Activated naive CD4-positive, alpha-beta T cell treated with anti-CD3 and anti-CD28 coated beads, Interleukin-2, amount 10 ng/mL, durations not matched to agents 7 days and 5 days (primary cell): ENCODE data around the gene PTDSS2.
"Not testable (repeated sequence)": the region's sequence is repeated elsewhere in the genome, so short reads cannot be mapped to it uniquely, and the experiment has no call there.

Source experiments
- CTCF ChIA-PET: fragments of 350-600 bp; sonication (Branson Sonifier 250); formaldehyde crosslinking; loops from one replicate; lab custom pipeline; 2021; ENCODE audit warnings: antibody characterized with exemption; lab: Charles Lee
- DNase-seq: peaks from one replicate; pipeline ENCODE4 v3.0.0-alpha.2; 2020
- H3K27ac Mint-ChIP-seq: one replicate; pipeline ENCODE4 v1.8.0; 2021; ENCODE audit warnings: mild to moderate bottlenecking, moderate library complexity, mixed read lengths
- H3K27me3 Mint-ChIP-seq: one replicate; pipeline ENCODE4 v1.8.0; 2021; ENCODE audit warnings: mild to moderate bottlenecking, mixed read lengths
- H3K36me3 Mint-ChIP-seq: one replicate; pipeline ENCODE4 v1.8.0; 2021; ENCODE audit warnings: mixed read lengths
- H3K4me1 Mint-ChIP-seq: one replicate; pipeline ENCODE4 v1.8.0; 2021; ENCODE audit warnings: mixed read lengths
- H3K4me3 Mint-ChIP-seq: one replicate; pipeline ENCODE4 v1.8.0; 2021; ENCODE audit warnings: mild to moderate bottlenecking, moderate library complexity, mixed read lengths
- H3K9me3 Mint-ChIP-seq: one replicate; pipeline ENCODE4 v1.8.0; 2021; ENCODE audit warnings: mixed read lengths

The PTDSS2 gene

DNA sequence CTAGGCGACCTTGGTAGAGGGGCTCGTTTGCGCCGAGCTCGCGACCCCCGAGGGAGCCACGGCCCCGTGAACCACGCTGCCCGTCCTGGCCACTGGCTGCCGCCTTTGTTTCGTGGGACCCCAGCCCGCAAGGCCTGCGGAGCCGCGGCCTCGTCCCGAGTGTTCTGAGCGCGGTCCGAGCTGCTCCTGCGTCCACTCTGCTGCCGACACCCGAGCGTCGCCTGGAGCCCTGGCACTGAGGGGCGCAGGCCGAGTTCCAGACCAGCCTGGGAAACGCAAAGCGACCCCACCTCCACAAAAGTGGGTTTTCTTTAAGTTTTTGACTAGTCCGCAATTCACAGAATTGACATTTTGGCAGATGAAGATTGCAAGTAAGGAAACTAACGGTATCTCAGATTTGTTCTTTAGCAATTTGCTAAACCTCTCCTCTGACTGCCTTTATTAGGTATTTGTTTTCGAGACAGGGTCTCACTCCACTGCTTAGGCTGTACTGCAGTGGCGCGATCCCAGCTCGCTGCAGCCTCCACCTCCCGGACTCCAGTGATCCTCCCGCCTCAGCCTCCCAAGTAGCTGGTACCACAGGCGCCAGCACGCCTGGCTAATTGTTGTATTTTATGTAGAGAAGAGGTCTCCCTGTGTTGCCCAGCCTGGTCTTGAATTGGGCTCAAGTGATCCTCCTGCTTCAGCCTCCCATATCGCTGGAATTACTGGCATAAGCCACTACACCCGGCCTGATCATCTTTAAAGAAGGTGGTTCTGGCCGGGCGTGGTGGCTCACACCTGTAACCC lies 57.8 kb downstream of the PTDSS2 start:
- CTCF ChIA-PET: interaction anchor here (1.3 to 1.5 kb wide), 2 partner anchors 9 to 11 kb away, joined by 3 read pairs; no protein-coding TSS in a partner anchor
- no peak for DNase-seq
- Mint-ChIP-seq H3K36me3 (peaks cover 16% of the 10 kb centered on the region), H3K27me3 (peaks cover 4% of the 10 kb centered on the region), H3K4me3 (peak overlapping the region; percentile 96), H3K9me3 (no peaks in the 10 kb centered on the region), H3K27ac (peak overlapping the region; percentile 100), H3K4me1 (peaks cover 31% of the 10 kb centered on the region)

DNA sequence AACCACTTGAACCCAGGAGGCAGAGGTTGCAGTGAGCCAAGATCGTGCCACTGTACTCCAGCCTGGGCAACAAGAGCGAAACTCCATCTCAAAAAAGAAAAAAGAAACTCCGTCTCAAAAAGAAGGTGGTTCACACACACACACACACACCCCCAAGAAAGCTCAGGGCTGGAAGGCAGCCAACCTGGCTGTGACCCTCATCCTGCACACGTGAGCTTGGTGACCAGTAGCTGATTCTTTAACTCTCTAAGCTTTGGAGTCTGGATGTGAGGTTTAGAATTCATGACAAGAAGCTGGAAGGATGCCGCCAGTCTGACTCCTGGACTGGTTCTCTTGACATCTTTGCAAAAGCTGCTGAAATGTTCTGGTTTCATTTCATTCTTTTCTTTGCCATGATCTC lies 58.9 kb downstream of the PTDSS2 start:
- no peak for DNase-seq
- Mint-ChIP-seq H3K4me3 (no peak overlapping the region), H3K27me3 (peaks cover 4% of the 10 kb centered on the region), H3K36me3 (peaks cover 16% of the 10 kb centered on the region), H3K27ac (no peak overlapping the region), H3K4me1 (peaks cover 28% of the 10 kb centered on the region), H3K9me3 (no peaks in the 10 kb centered on the region)
- CTCF ChIA-PET: interaction anchor here (1.3 kb wide), 1 partner anchor 10 kb away, joined by 3 read pairs; no protein-coding TSS in a partner anchor

DNA sequence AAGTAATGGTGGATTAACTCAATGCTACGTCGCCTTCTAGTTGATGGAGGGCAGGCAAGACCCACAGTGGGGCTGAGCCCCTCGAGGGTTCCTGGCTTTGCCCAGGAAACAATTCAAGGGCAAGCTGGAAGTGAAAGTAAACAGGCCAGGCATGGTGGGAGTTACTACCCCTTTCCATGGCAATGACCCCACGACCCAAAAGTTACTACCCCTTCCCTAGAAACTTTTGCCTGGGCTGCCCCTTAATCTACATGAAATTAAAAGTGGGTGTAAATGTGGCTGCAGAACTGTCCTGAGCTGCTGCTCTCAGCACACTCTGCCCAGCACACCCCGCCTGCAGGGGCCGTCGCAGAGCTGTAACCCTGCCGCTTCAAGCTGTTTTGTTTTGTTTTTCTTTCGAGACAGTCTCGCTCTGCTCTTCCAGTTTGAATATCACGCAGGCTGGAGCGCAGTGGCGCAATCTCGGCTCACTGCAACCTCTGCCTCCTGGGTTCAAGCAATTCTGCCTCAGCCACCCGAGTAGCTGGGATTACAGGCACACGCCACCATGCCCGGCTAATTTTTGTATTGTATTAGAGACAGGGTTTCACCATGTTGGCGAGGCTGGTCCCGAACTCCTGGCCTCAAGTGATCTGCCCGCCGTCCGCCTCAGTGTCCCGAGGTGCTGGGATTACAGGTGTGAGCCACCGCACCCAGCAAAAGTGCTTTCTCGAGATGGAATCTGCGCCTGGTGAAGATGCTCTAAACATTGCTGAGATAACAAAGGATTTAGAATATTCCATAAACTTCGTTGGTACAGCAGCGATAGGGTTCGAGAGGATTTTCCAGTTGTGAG lies 62.9 kb downstream of the PTDSS2 start:
- no peaks in the 10 kb centered on the region for H3K27me3 Mint-ChIP-seq
- peaks cover 9% of the 10 kb centered on the region for H3K4me1 Mint-ChIP-seq
- no peak overlapping the region for H3K27ac Mint-ChIP-seq
- H3K36me3 Mint-ChIP-seq: peaks cover 31% of the 10 kb centered on the region
- CTCF ChIA-PET: no interaction called here
- peaks cover 15% of the 10 kb centered on the region for H3K9me3 Mint-ChIP-seq
- DNase-seq: no peak
- H3K4me3 Mint-ChIP-seq: no peak overlapping the region

DNA sequence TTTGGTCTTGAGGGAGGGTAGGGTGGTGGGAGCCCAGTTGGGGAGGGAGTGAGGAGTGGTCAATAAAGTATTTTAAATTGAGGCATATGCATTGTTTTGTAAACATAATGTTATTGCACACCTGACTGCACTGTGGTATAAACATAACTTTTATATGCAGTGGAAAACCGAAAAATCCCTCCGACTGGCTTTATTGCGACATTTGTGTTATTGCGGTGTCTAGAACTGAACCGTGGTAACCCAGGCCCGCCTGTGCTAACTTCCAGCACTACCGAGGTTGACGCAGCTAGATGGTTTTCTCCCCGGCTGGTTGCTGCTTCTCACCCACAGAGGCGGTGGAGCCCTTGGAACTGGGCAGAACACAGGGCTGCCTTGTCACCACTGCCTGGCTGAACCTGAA lies 64.5 kb downstream of the PTDSS2 start:
- no peak for DNase-seq
- Mint-ChIP-seq H3K4me1 (peaks cover 13% of the 10 kb centered on the region), H3K4me3 (no peak overlapping the region), H3K36me3 (peaks cover 27% of the 10 kb centered on the region), H3K27ac (no peak overlapping the region), H3K27me3 (no peaks in the 10 kb centered on the region), H3K9me3 (peaks cover 15% of the 10 kb centered on the region)
- CTCF ChIA-PET: interaction anchor here (1.8 kb wide), 1 partner anchor 63 kb away, joined by 3 read pairs; no protein-coding TSS in a partner anchor

DNA sequence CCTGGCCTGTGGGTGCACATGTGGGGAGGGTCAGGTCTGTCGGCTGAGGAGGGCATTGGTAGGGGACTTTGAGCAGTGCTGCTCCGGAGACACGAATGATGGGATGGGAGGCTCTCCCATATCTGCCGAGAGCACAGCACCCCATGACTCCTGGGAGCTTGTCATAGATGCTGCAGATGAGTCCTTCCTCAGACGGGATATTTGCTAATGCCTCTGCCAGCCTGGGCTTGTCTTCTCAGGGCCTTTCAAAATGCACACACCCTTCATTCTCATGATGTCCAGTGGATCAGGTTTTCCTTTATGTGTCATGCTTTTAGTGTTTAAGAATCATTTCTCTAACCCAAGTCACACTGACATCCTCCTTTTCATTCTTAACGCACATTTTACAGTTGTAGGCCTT lies 65.1 kb downstream of the PTDSS2 start:
- H3K4me3 Mint-ChIP-seq: no peak overlapping the region

DNA sequence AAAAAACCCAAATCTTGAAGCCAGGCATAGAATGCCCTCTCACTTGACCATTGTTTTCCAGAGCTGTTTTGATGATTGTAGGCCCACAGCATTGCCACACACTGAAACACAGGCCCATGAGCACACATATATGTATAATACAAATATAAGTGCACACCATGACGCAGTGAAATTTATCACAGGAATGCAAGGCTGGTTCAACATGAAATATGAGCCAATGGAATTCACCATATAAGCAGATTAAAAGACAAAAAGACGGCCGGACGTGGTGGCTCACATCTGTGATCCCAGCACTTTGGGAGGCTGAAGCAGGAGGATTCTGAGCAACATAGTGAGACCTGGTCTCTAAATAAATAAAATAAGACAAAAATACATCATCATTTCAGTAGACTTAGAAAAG lies 66.3 kb downstream of the PTDSS2 start:
- peaks cover 22% of the 10 kb centered on the region for H3K36me3 Mint-ChIP-seq
- peaks cover 14% of the 10 kb centered on the region for H3K4me1 Mint-ChIP-seq
- H3K9me3 Mint-ChIP-seq: peaks cover 15% of the 10 kb centered on the region
- H3K27me3 Mint-ChIP-seq: no peaks in the 10 kb centered on the region
- no peak overlapping the region for H3K4me3 Mint-ChIP-seq
- H3K27ac Mint-ChIP-seq: no peak overlapping the region
- CTCF ChIA-PET: interaction anchor here (1.6 to 1.8 kb wide), 2 partner anchors 9 to 65 kb away, joined by 3 read pairs; no protein-coding TSS in a partner anchor
- no peak for DNase-seq

More for the DNA sequence above, 65.1 kb downstream of the PTDSS2 start:
- Mint-ChIP-seq H3K36me3 (peaks cover 22% of the 10 kb centered on the region), H3K27ac (no peak overlapping the region), H3K4me1 (peaks cover 10% of the 10 kb centered on the region), H3K9me3 (peaks cover 15% of the 10 kb centered on the region), H3K27me3 (no peaks in the 10 kb centered on the region)
- DNase-seq: no peak
- CTCF ChIA-PET: interaction anchor here (1.8 kb wide), 1 partner anchor 64 kb away, joined by 3 read pairs; no protein-coding TSS in a partner anchor

DNA sequence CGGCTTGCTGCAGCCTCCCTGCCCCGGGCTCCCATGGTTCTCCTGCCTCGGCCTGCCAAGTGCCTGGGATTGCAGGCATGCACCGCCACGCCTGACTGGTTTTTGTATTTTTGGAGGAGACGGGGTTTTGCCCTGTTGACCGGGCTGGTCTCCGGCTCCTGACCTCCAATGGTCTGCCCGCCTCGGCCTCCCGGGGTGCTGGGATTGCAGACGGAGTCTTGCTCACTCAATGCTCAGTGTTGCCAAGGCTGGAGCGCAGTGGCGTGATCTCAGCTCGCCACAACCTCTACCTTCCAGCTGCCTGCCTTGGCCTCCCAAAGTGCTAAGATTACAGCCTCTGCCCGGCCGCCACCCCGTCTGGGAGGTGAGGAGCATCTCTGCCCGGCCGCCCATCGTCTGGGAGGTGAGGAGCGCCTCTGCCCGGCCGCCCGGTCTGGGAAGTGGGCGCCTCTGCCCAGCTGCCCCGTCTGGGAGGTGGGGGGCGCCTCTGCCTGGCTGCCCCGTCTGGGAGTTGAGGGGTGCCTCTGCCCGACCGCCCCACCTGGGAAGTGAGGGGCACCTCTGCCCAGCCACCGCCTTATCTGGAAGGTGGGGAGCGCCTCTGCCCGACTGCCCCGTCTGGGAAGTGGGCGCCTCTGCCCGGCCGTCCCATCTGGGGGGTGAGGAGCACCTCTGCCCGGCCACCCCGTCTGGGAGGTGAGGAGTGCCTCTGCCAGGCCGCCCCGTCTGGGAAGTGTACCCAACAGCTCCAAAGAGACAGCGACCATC lies 67.0 kb downstream of the PTDSS2 start:
- Mint-ChIP-seq H3K9me3 (peaks cover 15% of the 10 kb centered on the region), H3K36me3 (peaks cover 18% of the 10 kb centered on the region), H3K4me1 (peaks cover 14% of the 10 kb centered on the region)
- not testable (repeated sequence) for H3K27ac Mint-ChIP-seq, DNase-seq, H3K27me3 Mint-ChIP-seq, H3K4me3 Mint-ChIP-seq
- CTCF ChIA-PET: interaction anchor here (1.4 to 1.6 kb wide), 2 partner anchors 9 to 12 kb away, joined by 3 to 4 read pairs; no protein-coding TSS in a partner anchor

DNA sequence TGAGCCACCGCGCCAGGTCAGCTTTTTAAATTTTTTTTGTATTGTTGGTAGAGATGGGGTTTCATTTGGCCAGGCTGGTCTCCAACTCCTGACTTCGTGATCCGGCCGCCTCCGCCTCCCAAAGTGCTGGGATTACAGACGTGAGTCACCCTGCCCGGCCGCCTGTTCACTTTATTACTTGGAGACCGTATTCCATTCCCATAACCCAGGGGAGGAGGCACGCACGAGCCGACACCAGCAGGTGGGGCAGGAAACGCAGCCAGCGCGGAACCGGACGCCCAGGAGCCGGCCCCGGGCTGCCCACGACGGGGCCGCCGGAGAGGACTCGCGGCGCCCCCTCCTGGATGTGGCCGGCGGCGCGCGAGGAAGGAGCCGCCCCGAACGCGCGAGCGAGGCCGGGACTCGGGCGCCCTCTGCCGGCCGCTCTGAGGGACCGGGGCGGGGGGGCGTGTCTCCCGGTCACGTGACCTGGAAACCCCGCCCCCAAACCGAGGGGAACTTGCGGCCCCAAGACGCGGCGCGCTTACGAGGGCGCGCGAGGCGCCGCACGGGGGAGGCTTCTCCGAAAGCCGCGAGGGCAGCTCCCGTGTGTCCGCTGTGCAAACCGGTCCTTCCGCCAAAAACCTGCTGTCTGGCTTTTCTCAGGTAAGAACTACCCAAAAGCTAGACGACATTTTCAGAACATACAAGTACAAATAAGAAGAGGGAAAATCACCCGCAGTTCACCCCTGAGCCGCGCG lies 68.6 kb downstream of the PTDSS2 start:
- Mint-ChIP-seq H3K27ac (peak overlapping the region; percentile 87), H3K9me3 (peaks cover 15% of the 10 kb centered on the region), H3K36me3 (peaks cover 18% of the 10 kb centered on the region), H3K4me3 (peak overlapping the region; percentile 73), H3K4me1 (peaks cover 14% of the 10 kb centered on the region), H3K27me3 (no peaks in the 10 kb centered on the region)
- CTCF ChIA-PET: interaction anchor here (0.6 to 1.7 kb wide), 21 partner anchors 9 to 268 kb away, joined by 3 to 7 read pairs (median 3); partner anchors contain the start of genes PTDSS2 and SIGIRR
- DNase-seq: peak; percentile 88

DNA sequence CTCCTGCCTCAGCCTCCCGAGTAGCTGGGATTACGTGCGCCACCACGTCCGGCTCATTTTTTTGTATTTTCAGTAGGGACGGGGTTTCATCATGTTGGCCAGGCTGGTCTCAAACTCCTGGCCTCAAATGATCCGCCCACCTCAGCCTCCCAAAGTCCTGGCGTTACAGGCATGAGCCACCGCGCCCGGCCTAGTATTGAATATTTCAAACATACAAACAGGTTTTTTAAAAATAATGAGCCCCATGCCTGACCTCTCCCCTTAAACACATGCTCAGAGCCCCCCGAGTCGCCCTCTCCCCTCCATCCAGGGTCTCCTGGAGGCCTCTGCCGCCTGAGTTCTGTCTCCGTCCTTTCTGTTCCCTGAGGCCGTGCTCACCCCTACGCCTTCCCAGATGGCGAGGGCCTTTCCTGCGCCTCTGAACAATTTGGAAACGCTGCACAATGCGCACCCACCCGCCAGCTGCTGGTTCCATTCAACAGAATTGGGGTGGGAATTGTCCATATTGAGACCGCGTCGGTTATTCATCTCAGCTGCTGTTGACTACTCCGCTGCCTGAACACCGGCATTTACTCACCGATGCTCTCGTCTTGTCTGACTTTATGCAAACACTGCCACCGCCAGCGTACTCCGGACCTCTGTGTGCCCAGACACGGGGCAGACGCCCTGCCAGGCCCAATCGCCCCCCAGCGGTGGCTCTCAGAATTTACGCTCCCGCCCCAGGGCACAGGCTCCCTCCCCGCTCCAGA lies 70.5 kb downstream of the PTDSS2 start:
- CTCF ChIA-PET: interaction anchor here (1.2 kb wide), 1 partner anchor 73 kb away, joined by 3 read pairs; no protein-coding TSS in a partner anchor
- peaks cover 15% of the 10 kb centered on the region for H3K9me3 Mint-ChIP-seq
- H3K4me3 Mint-ChIP-seq: no peak overlapping the region
- no peak overlapping the region for H3K27ac Mint-ChIP-seq
- H3K36me3 Mint-ChIP-seq: peaks cover 11% of the 10 kb centered on the region
- no peaks in the 10 kb centered on the region for H3K27me3 Mint-ChIP-seq
- no peak for DNase-seq
- peaks cover 14% of the 10 kb centered on the region for H3K4me1 Mint-ChIP-seq

DNA sequence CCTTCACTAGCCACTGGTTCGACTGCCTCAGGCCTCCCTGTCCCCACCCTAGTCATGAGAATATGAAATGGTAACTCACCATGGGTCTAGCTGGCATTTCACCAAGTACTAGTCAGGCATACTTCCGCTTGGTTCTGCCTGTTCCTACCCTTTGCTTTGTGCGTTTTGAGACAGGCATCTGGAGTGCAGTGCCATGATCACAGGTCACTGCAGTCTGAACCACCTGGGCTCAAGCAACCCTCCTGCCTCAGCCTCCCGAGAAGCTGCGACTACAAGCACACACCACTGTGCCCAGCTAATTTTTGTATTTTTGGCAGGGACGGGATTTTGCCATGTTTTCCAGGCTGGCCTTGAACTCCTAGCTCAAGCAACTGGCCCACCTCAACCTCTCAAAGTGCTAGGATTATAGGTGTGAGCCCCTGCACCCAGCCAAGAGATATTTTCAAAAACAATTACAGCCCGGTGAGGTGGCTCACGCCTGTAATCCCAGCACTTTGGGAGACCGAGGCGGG lies 71.2 kb downstream of the PTDSS2 start:
- Mint-ChIP-seq H3K36me3 (peaks cover 7% of the 10 kb centered on the region), H3K27ac (no peak overlapping the region), H3K4me1 (peaks cover 14% of the 10 kb centered on the region), H3K9me3 (peaks cover 10% of the 10 kb centered on the region), H3K27me3 (no peaks in the 10 kb centered on the region), H3K4me3 (no peak overlapping the region)
- CTCF ChIA-PET: interaction anchor here (1.1 to 1.2 kb wide), 2 partner anchors 11 to 73 kb away, joined by 3 to 4 read pairs; no protein-coding TSS in a partner anchor
- DNase-seq: no peak

DNA sequence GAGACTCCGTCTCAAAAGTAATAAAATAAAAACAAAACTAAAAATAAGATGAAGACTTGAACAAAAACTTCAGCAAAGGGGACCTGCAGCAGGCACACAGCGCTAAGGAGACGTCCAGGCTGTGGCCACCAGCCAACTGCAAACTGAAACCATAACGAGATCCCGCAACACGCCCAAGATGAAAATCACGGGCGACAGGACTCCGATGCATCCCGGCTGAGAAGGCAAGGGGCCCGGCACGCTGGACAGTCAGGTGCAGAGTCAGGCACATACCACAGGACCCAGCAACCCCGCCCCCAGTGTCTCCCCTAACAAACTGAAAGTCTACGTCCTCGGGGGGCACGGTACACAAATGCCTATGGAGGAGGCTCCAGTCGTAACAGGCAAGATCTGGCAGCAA lies 76.1 kb downstream of the PTDSS2 start:
- Mint-ChIP-seq H3K9me3 (no peaks in the 10 kb centered on the region), H3K4me1 (no peaks in the 10 kb centered on the region), H3K27me3 (no peaks in the 10 kb centered on the region), H3K4me3 (no peak overlapping the region), H3K36me3 (no peaks in the 10 kb centered on the region), H3K27ac (no peak overlapping the region)
- CTCF ChIA-PET: no interaction called here
- DNase-seq: no peak

DNA sequence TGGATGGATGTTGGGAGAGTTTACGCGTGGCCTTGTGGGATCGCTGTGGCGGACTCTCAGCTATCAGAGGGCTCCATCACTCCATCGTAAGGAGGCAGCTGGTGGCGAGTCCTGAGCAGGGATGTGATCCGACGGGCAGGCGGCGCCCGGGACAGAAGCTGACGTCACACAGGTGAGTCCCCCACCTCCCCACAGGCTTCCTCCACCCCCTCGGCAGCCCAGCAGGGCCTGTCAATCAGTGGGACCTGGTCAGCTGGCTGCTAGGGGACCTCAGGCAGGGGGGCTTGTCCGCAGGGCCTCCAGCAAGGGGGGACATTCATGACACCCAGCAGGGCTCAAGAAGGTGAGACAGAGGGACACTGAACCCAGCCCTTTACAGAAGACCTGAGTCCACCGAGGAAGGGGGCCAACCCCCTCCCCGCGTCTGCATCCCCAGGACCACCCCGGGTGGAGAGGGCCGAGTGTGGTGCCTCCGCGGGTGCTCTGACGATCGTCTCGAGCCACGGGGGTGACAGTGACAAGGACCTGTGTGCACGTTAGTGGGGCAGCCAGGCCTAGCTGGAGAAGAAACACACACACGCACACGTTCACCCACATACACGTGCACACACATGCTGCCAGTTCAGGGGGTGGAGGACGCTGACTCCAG lies 78.2 kb downstream of the PTDSS2 start:
- no peaks in the 10 kb centered on the region for H3K9me3 Mint-ChIP-seq
- H3K4me1 Mint-ChIP-seq: no peaks in the 10 kb centered on the region
- no peak overlapping the region for H3K27ac Mint-ChIP-seq
- no peak for DNase-seq
- H3K27me3 Mint-ChIP-seq: no peaks in the 10 kb centered on the region
- CTCF ChIA-PET: no interaction called here
- H3K36me3 Mint-ChIP-seq: peaks cover 4% of the 10 kb centered on the region
- H3K4me3 Mint-ChIP-seq: no peak overlapping the region
